Liver (tissue), 9 donors: ENCODE data around the gene ETFRF1. TPM values are rescaled to one million over a fixed set of nuclear protein-coding genes. Genes with fewer than 3 reads are reported as not detected.

Experiments
- DNase-seq: peaks from one replicate; pipeline ENCODE4 v3.0.0-alpha.2; 2017; ENCODE audit warnings: low spot score
- H3K27ac ChIP-seq, 2 donors: one replicate each; pipeline ENCODE4 v1.7.0; 2013; ENCODE audit warnings: inconsistent platforms in 2 of 2, low read length in 2 of 2, control low read depth in 1 of 2, low read depth in 1 of 2, mild to moderate bottlenecking in 1 of 2
- H3K27me3 ChIP-seq, 4 donors: one replicate each; pipeline versions ENCODE4 v1.6.1 to v1.7.0; 2013; ENCODE audit warnings: low read length in 3 of 4, inconsistent platforms in 1 of 4, mild to moderate bottlenecking in 1 of 4, moderate library complexity in 1 of 4; ENCODE audit not compliant: control insufficient read depth in 4 of 4, insufficient read depth in 4 of 4
- H3K36me3 ChIP-seq, 4 donors: one replicate each; pipeline versions ENCODE4 v1.6.1 to v1.7.0; 2013; ENCODE audit warnings: low read length in 3 of 4, mild to moderate bottlenecking in 3 of 4, low read depth in 1 of 4, moderate library complexity in 1 of 4; ENCODE audit not compliant: control insufficient read depth in 4 of 4, insufficient read depth in 3 of 4
- H3K4me1 ChIP-seq, 4 donors: one replicate each; pipeline versions ENCODE4 v1.6.1 to v1.7.0; 2013; ENCODE audit warnings: low read length in 3 of 4, mild to moderate bottlenecking in 3 of 4, moderate library complexity in 1 of 4; ENCODE audit not compliant: control insufficient read depth in 4 of 4, insufficient read depth in 4 of 4
- H3K4me3 ChIP-seq, 3 donors: one replicate each; pipeline versions ENCODE4 v1.6.1 to v1.7.0; 2013; ENCODE audit warnings: low read length in 3 of 3, control low read depth in 1 of 3, low read depth in 1 of 3, mild to moderate bottlenecking in 1 of 3
- H3K9ac ChIP-seq, 2 donors: one replicate each; pipeline ENCODE4 v1.7.0; 2013; ENCODE audit warnings: low read length in 2 of 2, mild to moderate bottlenecking in 2 of 2, moderate library complexity in 2 of 2, control low read depth in 1 of 2, low read depth in 1 of 2
- H3K9me3 ChIP-seq, 4 donors: one replicate each; pipeline versions ENCODE4 v1.6.1 to v1.7.0; 2013; ENCODE audit warnings: low read length in 3 of 4; ENCODE audit not compliant: control insufficient read depth in 4 of 4
- ATF3 ChIP-seq: IDR thresholded peaks from 2 replicates; pipeline ENCODE4 v1.6.1; 2016; ENCODE audit warnings: antibody characterized with exemption
- CTCF ChIP-seq: fragments of 150-350 bp; IDR thresholded peaks from 2 replicates; pipeline ENCODE4 v1.5.1; 2017; ENCODE audit warnings: improper control_type of control experiment, low read depth, low read length; ENCODE audit not compliant: missing input control
- EGR1 ChIP-seq, 2 donors: IDR thresholded peaks; 2 replicates each; pipeline ENCODE4 v1.6.1; 2016 to 2018; ENCODE audit warnings: antibody characterized with exemption in 2 of 2, low read depth in 2 of 2
- FOXA1 ChIP-seq: IDR thresholded peaks from 2 replicates; pipeline ENCODE4 v1.6.1; 2016; ENCODE audit warnings: antibody characterized with exemption
- FOXA2 ChIP-seq: IDR thresholded peaks from 2 replicates; pipeline ENCODE4 v1.6.1; 2016; ENCODE audit warnings: antibody characterized with exemption
- GABPA ChIP-seq, 2 donors: IDR thresholded peaks in 1 of 2; conservative IDR thresholded peaks in 1 of 2; 2 replicates each; pipeline ENCODE4 v1.6.1; 2016; ENCODE audit warnings: antibody characterized with exemption in 2 of 2, mild to moderate bottlenecking in 1 of 2, moderate library complexity in 1 of 2
- HNF4A ChIP-seq, 2 donors: conservative IDR thresholded peaks; 2 replicates each; pipeline ENCODE4 v1.6.1; 2016; ENCODE audit warnings: antibody characterized with exemption in 2 of 2, mild to moderate bottlenecking in 2 of 2
- HNF4G ChIP-seq: IDR thresholded peaks from 2 replicates; pipeline ENCODE4 v1.6.1; 2016; ENCODE audit warnings: antibody characterized with exemption
- JUND ChIP-seq, 2 donors: IDR thresholded peaks; 2 replicates each; pipeline ENCODE4 v1.6.1; 2016; ENCODE audit warnings: antibody characterized with exemption in 2 of 2
- MAX ChIP-seq: IDR thresholded peaks from 2 replicates; pipeline ENCODE4 v1.6.1; 2016; ENCODE audit warnings: antibody characterized with exemption
- NR2F2 ChIP-seq: IDR thresholded peaks from 2 replicates; pipeline ENCODE4 v1.6.1; 2016; ENCODE audit warnings: antibody characterized with exemption
- RAD21 ChIP-seq, 2 donors: IDR thresholded peaks; 2 replicates each; pipeline ENCODE4 v1.6.1; 2016; ENCODE audit warnings: antibody characterized with exemption in 2 of 2, mild to moderate bottlenecking in 2 of 2
- REST ChIP-seq: IDR thresholded peaks from 2 replicates; pipeline ENCODE4 v1.6.1; 2016; ENCODE audit warnings: antibody characterized with exemption, mild to moderate bottlenecking
- RXRA ChIP-seq, 2 donors: IDR thresholded peaks; 2 replicates each; pipeline ENCODE4 v1.6.1; 2017 to 2018; ENCODE audit warnings: antibody characterized with exemption in 2 of 2, mild to moderate bottlenecking in 1 of 2
- YY1 ChIP-seq: IDR thresholded peaks from 2 replicates; pipeline ENCODE4 v1.6.1; 2016; ENCODE audit warnings: antibody characterized with exemption, mild to moderate bottlenecking
- WGBS: extraction: QIAGEN DNeasy Blood & Tissue Kit; methylation state at CpG from one replicate; pipeline ENCODE4 v1.1.7; 2013; 5-methylcytosine and 5-hydroxymethylcytosine counted together
- polyA plus RNA-seq, 2 donors: library from polyadenylated mRNA; stranded (reverse) in 1 of 2; unstranded in 1 of 2; fragments of 200-250 nt in 1 of 2; fragments of >200 nt in 1 of 2; fragmentation: Nextera tagmentation in 1 of 2; extraction: Ambion mirVana in 1 of 2; gene quantifications; one replicate each; pipeline versions ENCODE4 v1.2.1 to v1.2.3, GENCODE V29; 2013 to 2015
- total RNA-seq, 2 donors: library from RNA; depleted of rRNA; stranded (reverse); fragments of >200 nt; gene quantifications; one replicate each; pipeline ENCODE4 v1.2.3, GENCODE V29; 2014
- donor health status: healthy.
- donor health status: healthy.
- donor health status: healthy.
- donor health status: healthy.
- donor health status: healthy.

ETFRF1 gene
- total and polyA plus RNA-seq, 4 donors, result 22.8 to 141 (median 45.6) TPM

GRCh38 chr12:25245491-25245890 lies 50.5 kb downstream of the ETFRF1 start:
- H3K4me1 ChIP-seq, result peaks cover 2 to 12% (median 5%) of the 10 kb centered on the region in 4 donors
- H3K4me3 ChIP-seq, result no peak overlapping the region
- TF ChIP-seq RAD21 (IDR thresholded peaks at IDR 0.05) (no peak), FOXA1 (no peak), FOXA2 (no peak), HNF4G (no peak), ATF3 (no peak), CTCF (no peak), NR2F2 (no peak), JUND (IDR thresholded peaks at IDR 0.05) (no peak), MAX (no peak), RXRA (IDR thresholded peaks at IDR 0.05) (no peak), REST (no peak), GABPA (IDR thresholded peaks at IDR 0.05 in 1 of 2, conservative IDR thresholded peaks at IDR 0.05 in 1 of 2) (no peak), YY1 (no peak), HNF4A (conservative IDR thresholded peaks at IDR 0.05) (no peak)
- no peaks in the 10 kb centered on the region for H3K27me3 ChIP-seq
- H3K9me3 ChIP-seq, result no peaks in the 10 kb centered on the region
- DNase-seq, result no peak
- no peak overlapping the region for H3K9ac ChIP-seq
- H3K36me3 ChIP-seq, result no peaks in the 10 kb centered on the region
- H3K27ac ChIP-seq, result no peak overlapping the region
- 97% methylated on average over 6 of the region's 6 CpGs for whole genome bisulfite sequencing

- Histone ChIP-seq H3K27ac (no peak overlapping the region), H3K9me3 (no peaks in the 10 kb centered on the region), H3K9ac (no peak overlapping the region), H3K4me3 (no peak overlapping the region), H3K36me3 (no peaks in the 10 kb centered on the region), H3K27me3 (no peaks in the 10 kb centered on the region), H3K4me1 (peaks cover 2 to 16% (median 5%) of the 10 kb centered on the region in 4 donors)
- no peak for DNase-seq
- WGBS, result 97% methylated on average over 20 of the region's 20 CpGs
- TF ChIP-seq HNF4G (no peak), EGR1 (IDR thresholded peaks at IDR 0.05; ENCODE audit: low read depth in 2 of 2) (no peak)
Observed at GRCh38 chr12:25248137-25248536, 53.1 kb downstream of the ETFRF1 start.
